Amniotic epithelial cell (primary cell): ENCODE data around the gene AGFG1.

Source experiments
- DNase-seq: peaks from one replicate; pipeline ENCODE4 v3.0.0-alpha.2; 2010; ENCODE audit warnings: low read depth

Gene AGFG1

DNA sequence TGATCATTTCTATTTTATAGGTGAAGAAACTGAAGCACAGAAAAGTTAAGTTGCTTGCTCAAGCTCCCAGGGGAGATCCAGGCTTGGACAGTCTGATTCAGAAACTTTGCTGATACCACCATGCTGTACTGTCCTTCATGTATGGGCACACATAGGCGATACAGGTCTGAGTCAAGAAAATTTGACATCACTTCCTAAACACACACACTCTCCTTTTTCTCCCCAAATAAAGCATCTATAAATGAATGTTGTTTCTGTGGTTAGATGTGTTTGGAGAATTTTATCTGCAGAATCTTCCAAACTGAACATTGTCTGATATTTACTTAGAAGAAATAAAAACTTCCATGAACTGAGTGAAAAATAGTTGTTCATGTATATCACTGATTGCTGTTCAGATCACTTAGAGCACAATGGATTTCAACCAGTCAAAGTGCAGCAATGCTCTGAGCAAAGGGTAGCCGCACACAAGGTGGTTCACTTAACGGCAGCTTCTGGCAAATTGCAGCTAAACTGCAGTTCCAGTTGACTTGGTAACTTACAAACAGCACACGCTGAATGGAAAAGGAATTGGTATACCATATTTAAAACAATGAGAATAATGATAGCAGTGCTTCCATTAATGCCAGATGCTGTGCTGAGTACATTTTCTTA, 10.0 kb upstream of the AGFG1 start:
- DNase-seq = no peak

- DNase-seq = peak; percentile 65
These were observed 9.4 kb upstream of the AGFG1 start for GRCh38 chr2:227462462-227462951.

- peak; percentile 52 for DNase-seq
These were observed 8.7 kb upstream of the AGFG1 start for GRCh38 chr2:227462972-227463931.

GRCh38 chr2:227464361-227464760, 7.6 kb upstream of the AGFG1 start:
- no peak for DNase-seq

DNA sequence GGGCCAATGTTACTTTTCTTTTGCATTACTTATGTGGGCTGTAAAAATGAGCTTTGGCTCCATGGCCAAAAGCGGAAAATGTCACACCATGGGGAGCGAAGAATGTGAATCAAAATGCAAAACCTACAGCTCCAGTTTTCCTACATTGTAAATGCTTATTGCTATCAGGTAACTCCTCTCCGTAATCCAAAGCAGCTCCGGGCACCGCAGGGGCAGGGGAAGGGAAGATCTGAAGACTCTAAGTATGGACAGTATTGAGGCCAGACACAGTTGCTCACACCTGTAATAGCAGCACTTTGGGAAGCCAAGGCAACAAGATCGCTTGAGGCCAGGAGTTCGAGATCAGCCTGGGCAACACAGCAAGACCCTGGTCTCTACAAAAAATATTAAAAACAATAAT, 7.1 kb upstream of the AGFG1 start:
- DNase-seq = no peak

- DNase-seq = no peak
These were observed 4.9 kb upstream of the AGFG1 start for GRCh38 chr2:227466887-227467600.

DNA sequence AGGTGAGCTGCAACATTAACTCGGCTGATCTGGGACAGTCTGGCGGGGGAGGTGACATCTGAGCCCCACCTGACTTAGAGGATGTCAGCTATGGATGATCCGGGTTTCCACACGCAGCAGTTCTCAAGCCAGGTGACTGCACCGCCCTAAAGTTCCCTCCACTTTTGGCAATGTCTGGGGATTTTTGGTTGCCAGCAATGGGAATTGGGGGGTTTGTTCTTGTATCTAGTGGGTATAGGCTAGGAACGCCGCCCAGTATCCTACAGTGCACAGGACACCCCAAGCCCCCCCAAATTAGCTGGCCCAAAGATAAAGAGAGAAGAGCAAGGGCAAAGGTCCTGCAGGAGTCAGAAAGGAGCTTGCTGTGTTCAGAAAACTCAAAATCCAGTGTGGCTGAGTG, 544 bp upstream of the AGFG1 start:
- no peak for DNase-seq

DNA sequence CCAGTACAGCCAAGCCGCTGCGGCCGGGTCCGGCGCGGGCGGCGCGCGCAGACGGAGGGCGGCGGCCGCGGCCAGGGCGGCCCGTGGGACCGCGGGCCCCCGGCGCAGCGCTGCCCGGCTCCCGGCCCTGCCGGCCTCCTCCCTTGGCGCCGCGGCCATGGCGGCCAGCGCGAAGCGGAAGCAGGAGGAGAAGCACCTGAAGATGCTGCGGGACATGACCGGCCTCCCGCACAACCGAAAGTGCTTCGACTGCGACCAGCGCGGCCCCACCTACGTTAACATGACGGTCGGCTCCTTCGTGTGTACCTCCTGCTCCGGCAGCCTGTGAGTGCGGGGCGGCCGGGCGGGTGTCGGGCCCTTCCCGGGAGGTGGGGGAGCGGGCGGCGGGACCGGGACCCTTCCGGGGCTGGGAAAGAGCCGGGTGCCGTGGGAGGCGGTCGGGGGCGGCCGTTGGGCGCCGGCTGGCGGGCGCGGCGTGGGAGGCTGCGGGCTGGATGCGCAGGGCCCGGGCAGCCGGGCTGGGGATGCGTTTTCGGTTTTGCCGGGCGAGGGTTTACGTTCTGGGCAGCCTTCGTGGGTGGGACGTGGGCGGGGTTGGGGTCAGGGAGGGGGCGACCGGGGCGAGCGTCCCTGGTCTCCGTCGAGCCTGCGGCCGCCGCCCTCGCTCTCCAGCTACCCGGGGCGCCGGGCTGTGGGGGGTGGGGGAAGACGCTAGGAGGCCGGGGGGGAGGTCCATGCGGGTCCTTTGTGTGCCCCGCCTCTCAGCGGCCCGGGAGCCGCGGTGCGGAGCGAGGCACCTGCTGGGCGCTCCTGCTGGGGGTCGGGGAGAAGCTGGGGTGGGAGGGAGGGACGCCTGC, 537 bp downstream of the AGFG1 start:
- no peak for DNase-seq

- DNase-seq = no peak
These were observed 1.1 kb downstream of the AGFG1 start for GRCh38 chr2:227473122-227473461.

DNA sequence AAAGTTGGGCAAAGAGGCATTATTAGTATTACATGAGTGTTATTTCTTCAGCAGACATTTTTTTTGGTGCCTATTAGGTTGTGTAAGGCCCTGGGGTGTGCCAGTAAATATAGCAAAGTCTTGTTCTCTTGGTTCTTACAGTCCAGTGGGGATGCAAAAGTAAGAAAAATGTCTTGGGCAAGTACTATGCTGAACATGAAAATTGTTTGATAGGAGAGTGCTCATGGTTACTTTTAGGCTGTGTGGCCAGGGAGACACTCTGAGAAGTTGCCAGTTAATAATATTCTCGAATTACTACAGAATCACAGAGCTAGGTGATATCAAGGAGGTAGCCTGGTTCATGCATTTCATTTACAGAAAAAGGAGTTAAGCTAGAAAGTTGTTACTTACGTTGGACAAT, 1.9 kb downstream of the AGFG1 start:
- no peak for DNase-seq

DNA sequence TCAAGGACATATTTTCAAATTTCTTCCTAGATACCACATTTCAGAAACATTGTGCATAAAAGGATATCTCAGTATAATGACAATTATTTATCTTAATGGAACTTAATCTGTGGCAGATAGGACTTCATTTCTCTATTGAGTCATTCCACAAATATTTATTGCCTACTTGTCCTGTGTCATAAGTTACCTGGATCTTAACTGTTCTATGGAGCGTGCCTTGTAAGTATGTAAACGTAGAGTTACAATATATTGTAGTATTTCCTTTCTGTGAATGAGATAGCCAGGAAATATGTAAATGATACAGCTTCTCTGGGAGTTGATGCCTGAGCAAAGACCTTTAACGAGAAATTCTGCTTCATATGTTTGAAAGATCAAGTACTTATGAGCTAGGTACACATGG, 2.5 kb downstream of the AGFG1 start:
- DNase-seq = no peak

DNA sequence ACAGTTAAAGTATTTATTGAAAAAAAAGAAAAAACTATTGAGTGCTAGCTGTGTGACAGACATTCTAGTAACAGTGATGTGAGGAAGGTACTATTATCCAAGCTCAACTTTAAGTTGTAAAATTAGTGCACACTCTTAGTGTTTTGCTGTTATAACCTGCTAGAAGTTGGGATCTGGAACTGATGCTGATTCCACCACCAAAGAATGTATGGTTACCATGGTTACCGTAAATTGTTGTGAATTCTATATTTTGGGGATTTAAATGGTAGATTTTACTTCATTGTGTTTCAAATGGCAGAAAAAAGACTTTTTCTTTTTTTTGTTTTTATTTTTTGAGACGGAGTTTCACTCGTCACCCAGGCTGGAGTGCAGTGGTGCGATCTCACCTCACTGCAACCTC, 5.3 kb downstream of the AGFG1 start:
- DNase-seq = no peak

DNA sequence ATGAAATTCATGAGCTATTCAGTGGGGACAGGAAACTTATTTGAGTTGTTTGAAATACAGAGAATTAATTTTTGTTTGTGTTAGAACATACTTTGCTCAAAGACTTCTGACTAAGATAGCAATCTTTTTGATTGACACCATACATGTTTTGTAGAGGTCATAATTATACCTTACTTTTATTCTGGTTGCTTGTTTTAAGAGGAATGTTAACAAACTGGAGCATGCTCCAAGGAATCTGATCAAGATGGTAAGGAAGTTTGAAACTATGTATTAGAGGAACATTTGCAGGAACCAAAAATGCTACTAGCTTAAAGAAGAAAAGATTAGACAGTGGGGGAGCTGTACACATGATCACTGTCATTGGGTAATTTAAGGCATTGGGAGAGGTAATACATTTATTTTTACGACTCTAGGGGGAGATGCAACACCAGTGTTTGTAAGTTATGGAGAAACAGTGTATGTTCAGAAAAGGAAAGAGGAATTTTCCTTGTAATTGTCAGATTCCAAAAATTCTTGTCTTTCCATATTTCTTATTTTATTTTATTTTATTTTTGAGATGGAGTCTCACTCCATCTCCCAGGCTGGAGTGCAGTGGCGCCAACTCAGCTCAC, 8.0 kb downstream of the AGFG1 start:
- DNase-seq = peak; percentile 70

- no peak for DNase-seq
These were observed 8.6 kb downstream of the AGFG1 start for GRCh38 chr2:227480528-227480927.

DNA sequence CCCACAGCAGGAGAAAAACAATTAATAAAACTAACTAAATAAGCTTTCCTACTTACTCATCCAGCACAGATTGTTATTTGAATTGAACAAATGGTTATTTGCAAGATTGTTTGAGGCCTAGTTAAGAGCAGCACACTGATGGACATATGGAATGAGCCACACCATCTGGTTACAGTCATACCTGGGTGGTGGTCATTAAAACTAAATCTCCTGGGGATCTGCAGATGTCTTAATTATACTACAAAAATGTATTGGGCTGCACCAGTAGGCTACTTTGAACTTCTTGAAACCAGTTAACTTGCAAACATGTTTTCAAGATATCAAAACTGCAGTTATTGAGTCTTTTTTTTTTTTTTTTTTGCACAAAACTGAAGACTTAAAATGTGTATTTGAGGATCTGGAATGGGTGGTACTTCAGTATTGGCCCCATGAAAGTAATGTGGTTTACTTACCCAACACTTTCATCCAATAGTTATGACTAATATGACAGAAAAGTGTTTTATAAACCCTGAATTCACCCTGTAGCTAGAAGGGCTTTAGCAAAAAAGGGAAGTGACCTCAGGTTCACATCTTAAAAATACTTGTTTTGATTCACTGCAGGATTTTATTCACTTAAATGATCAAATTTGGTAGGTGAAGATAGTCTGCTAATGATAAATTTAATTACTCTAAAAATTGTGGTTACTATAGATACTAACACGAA, 10.8 kb downstream of the AGFG1 start:
- peak; percentile 52 for DNase-seq

DNA sequence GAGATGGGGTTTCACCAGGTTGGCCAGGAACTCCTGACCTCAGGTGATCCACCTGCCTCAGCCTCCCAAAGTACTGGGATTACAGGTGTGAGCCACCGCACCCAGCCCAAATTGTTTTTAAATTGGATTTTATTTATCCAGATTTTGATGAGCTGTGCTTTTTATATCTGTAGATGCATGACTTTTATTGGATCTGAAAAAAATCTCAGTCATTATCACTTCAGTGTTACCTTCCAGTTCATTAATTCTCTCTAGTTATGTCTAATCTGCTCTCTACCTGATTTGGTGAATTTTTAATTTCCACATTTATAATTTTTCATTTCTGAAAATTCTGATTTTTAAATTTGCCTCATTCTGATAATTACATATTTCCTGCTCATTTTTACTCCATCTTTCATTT, 13.5 kb downstream of the AGFG1 start:
- DNase-seq = no peak

GRCh38 chr2:227486688-227487087, 14.7 kb downstream of the AGFG1 start:
- DNase-seq = no peak

- no peak for DNase-seq
These were observed 16.1 kb downstream of the AGFG1 start for GRCh38 chr2:227488045-227488444.

- no peak for DNase-seq
These were observed 19.4 kb downstream of the AGFG1 start for GRCh38 chr2:227491386-227491785.

- DNase-seq = no peak
These were observed 21.6 kb downstream of the AGFG1 start for GRCh38 chr2:227493524-227493923.

DNA sequence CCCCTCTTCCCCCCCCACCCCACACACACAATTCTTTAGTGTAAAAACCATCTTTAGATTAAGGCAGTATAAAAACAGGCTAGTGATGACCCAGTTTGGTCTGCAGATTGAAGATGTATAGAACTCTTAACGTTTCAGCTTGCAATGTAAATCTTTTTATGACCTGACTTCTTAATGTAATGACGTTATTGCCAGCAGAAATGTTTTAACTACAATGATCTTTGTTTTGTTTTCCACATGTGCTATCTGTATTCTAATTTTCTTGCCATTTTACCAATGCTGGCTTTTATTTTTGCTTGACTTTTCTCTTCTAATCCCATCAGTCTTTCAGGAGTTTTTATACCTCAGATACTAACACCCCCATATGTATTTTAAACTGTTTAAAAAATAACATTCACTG, 25.2 kb downstream of the AGFG1 start:
- DNase-seq = no peak
